ENCODE data around the gene DEF6. TPM values are rescaled to one million over a fixed set of nuclear protein-coding genes. Genes with fewer than 3 reads are reported as not detected.

Gene DEF6
- total RNA-seq, 1 experiment from 2014 or later, result 11.3 TPM

- no peak for ATAC-seq
- POLR2A ChIA-PET, result no interaction called here
Observed at GRCh38 chr6:35282472-35282871, 15.1 kb upstream of the DEF6 start.

GRCh38 chr6:35283361-35283760 lies 14.3 kb upstream of the DEF6 start:
- Mint-ChIP-seq H3K4me1 (no peaks in the 10 kb centered on the region), H3K4me3 (no peak overlapping the region), H3K36me3 (peaks cover 6% of the 10 kb centered on the region; the same call in 1 of the 2 replicates), H3K9me3 (no peaks in the 10 kb centered on the region), H3K27ac (no peak overlapping the region), H3K27me3 (ENCODE audit: low read depth) (no peaks in the 10 kb centered on the region)
- DNase-seq (ENCODE audit: low spot score) (no peak), ATAC-seq (no peak)
- ChIA-PET POLR2A (no interaction called here), CTCF (no interaction called here)
- TF ChIP-seq SMAD3 (CRISPR knock-in tag; IDR thresholded peaks at IDR 0.05; ENCODE audit: borderline replicate concordance) (no peak), ZSCAN18 (CRISPR knock-in tag; IDR thresholded peaks at IDR 0.05) (no peak), ZNF671 (CRISPR knock-in tag; IDR thresholded peaks at IDR 0.05) (no peak), CDX4 (CRISPR knock-in tag; IDR thresholded peaks at IDR 0.05; ENCODE audit: borderline replicate concordance) (no peak), ZNF532 (CRISPR knock-in tag; IDR thresholded peaks at IDR 0.05; ENCODE audit: borderline replicate concordance) (no peak), KAT7 (CRISPR knock-in tag; IDR thresholded peaks at IDR 0.05; ENCODE audit: borderline replicate concordance) (no peak), JAZF1 (CRISPR knock-in tag; IDR thresholded peaks at IDR 0.05) (no peak)

More at GRCh38 chr6:35282472-35282871, 15.1 kb upstream of the DEF6 start:
- Mint-ChIP-seq H3K27me3 (ENCODE audit: low read depth) (no peaks in the 10 kb centered on the region), H3K27ac (no peak overlapping the region), H3K4me1 (no peaks in the 10 kb centered on the region), H3K36me3 (peaks cover 6% of the 10 kb centered on the region; the same call in 1 of the 2 replicates), H3K4me3 (no peak overlapping the region), H3K9me3 (no peaks in the 10 kb centered on the region)
- TF ChIP-seq KAT7 (CRISPR knock-in tag; IDR thresholded peaks at IDR 0.05; ENCODE audit: borderline replicate concordance) (no peak), NR1H2 (CRISPR knock-in tag; IDR thresholded peaks at IDR 0.05) (no peak), ZBTB43 (CRISPR knock-in tag; IDR thresholded peaks at IDR 0.05) (no peak), USF1 (CRISPR knock-in tag; IDR thresholded peaks at IDR 0.05) (no peak), SOX15 (CRISPR knock-in tag; IDR thresholded peaks at IDR 0.05) (no peak), ZNF423 (CRISPR knock-in tag; IDR thresholded peaks at IDR 0.05) (no peak), ZNF416 (CRISPR knock-in tag; IDR thresholded peaks at IDR 0.05) (no peak), MYBL2 (CRISPR knock-in tag; IDR thresholded peaks at IDR 0.05) (no peak), HMGA2 (CRISPR knock-in tag; IDR thresholded peaks at IDR 0.05) (no peak), CTCF (IDR thresholded peaks at IDR 0.05) (no peak), SP1 (CRISPR knock-in tag; conservative IDR thresholded peaks at IDR 0.05) (no peak), TEAD4 (CRISPR knock-in tag; IDR thresholded peaks at IDR 0.05) (no peak), FOXK1 (CRISPR knock-in tag; IDR thresholded peaks at IDR 0.05) (no peak), MLX (CRISPR knock-in tag; IDR thresholded peaks at IDR 0.05) (no peak), ATF1 (CRISPR knock-in tag; IDR thresholded peaks at IDR 0.05) (no peak), ZNF219 (CRISPR knock-in tag; IDR thresholded peaks at IDR 0.05; ENCODE audit: borderline replicate concordance) (no peak), MXD4 (CRISPR knock-in tag; IDR thresholded peaks at IDR 0.05; ENCODE audit: borderline replicate concordance) (no peak)
- CTCF ChIA-PET, result no interaction called here
- DNase-seq (ENCODE audit: low spot score), result no peak
